HepG2 (cell line): ENCODE measurements around the gene EFS. TPM values are rescaled to one million over a fixed set of nuclear protein-coding genes. Genes with fewer than 3 reads are reported as not detected.
A peak's percentile ranks its signal among the peaks of the same experiment; 100 is the strongest.

Experiments used
- ATAC-seq: fragments of 200-7000 bp; cut with Tn5 transposase; 3 replicates; pipeline ENCODE4 v1.9.1; 2020; ENCODE audit warnings: mild to moderate bottlenecking, moderate library complexity
- BruUV-seq: library from RNA; stranded (reverse); fragments of 400-500 nt; replicated peaks from 2 replicates; lab custom pipeline; 2021; lab: Mats Ljungman, UMichigan
- CTCF ChIA-PET: fragments of 300-600 bp; formaldehyde crosslinking; extraction: SDS; loops from one replicate; lab custom pipeline; 2021; ENCODE audit warnings: low total read pairs, inconsistent platforms, low intra/inter-chr PET ratio; lab: Yijun Ruan, JAX
- POLR2A ChIA-PET: fragments of 350-600 bp; sonication (Branson Sonifier 250); formaldehyde crosslinking; loops from one replicate; lab custom pipeline; 2020; ENCODE audit warnings: antibody characterized with exemption, inconsistent platforms; lab: Yijun Ruan, JAX
- DNase-seq: peaks from one replicate; pipeline ENCODE4 v3.0.0-alpha.2; 2015; ENCODE audit warnings: low spot score
- FAIRE-seq: peaks from 3 replicates; lab custom pipeline; 2011; peaks lifted over from hg19 to GRCh38; lab: Jason Lieb, UNC
- H2AFZ ChIP-seq: one replicate; pipeline ENCODE4 v1.6.1; 2011; ENCODE audit warnings: low read length, inconsistent platforms
- H3K27ac ChIP-seq: fragments of 300-600 bp; 3 replicates; pipeline ENCODE4 v1.8.0; 2011; ENCODE audit warnings: mixed run types, mild to moderate bottlenecking, mixed read lengths, low read length, inconsistent platforms; ENCODE audit not compliant: insufficient read depth; ENCODE audit errors: extremely low read length
- H3K27me3 ChIP-seq, 2 experiments: fragments of 200-600 bp in 1 of 2; 2 replicates in 1 of 2; 3 replicates in 1 of 2; pipeline versions ENCODE4 v1.6.0 to v1.8.0; 2011; ENCODE audit warnings: low read length in 2 of 2, mild to moderate bottlenecking in 2 of 2, moderate library complexity in 2 of 2, inconsistent platforms in 1 of 2; ENCODE audit not compliant: insufficient read depth in 2 of 2, control insufficient read depth in 1 of 2
- H3K36me3 ChIP-seq, 2 experiments: fragments of 200-600 bp in 1 of 2; replicated peaks in 1 of 2; 2 replicates in 1 of 2; 3 replicates in 1 of 2; pipeline versions ENCODE4 v1.5.1 to v1.8.0; 2011; ENCODE audit warnings: low read length in 2 of 2, inconsistent platforms in 1 of 2; ENCODE audit not compliant: insufficient read depth in 2 of 2, control insufficient read depth in 1 of 2
- H3K4me1 ChIP-seq: 2 replicates; pipeline ENCODE4 v1.5.1; 2012; ENCODE audit warnings: low read length, inconsistent platforms; ENCODE audit not compliant: insufficient read depth
- H3K4me2 ChIP-seq: 2 replicates; pipeline ENCODE4 v1.6.0; 2011; ENCODE audit warnings: low read depth, low read length, inconsistent platforms
- H3K4me3 ChIP-seq, 3 experiments: fragments of 200-600 bp in 1 of 3; sonication (generic), shearing (Covaris generic) in 1 of 3; replicated peaks in 1 of 3; 2 replicates each; pipeline ENCODE4 v1.5.1; 2011 to 2016; ENCODE audit warnings: low read length in 3 of 3, inconsistent platforms in 2 of 3, low read depth in 2 of 3, mild to moderate bottlenecking in 2 of 3, control low read depth in 1 of 3, mixed read lengths in 1 of 3; ENCODE audit not compliant: insufficient read depth in 1 of 3
- H3K79me2 ChIP-seq: one replicate; pipeline ENCODE4 v1.6.1; 2011; ENCODE audit warnings: low read length, inconsistent platforms; ENCODE audit not compliant: insufficient read depth
- H3K9ac ChIP-seq: 2 replicates; pipeline ENCODE4 v1.6.0; 2011; ENCODE audit warnings: mild to moderate bottlenecking, low read depth, low read length, inconsistent platforms; ENCODE audit not compliant: insufficient read depth
- H3K9me3 ChIP-seq: 2 replicates; pipeline ENCODE4 v1.5.1; 2012; ENCODE audit warnings: mild to moderate bottlenecking, low read length
- H4K20me1 ChIP-seq: 2 replicates; pipeline ENCODE4 v1.6.0; 2011; ENCODE audit warnings: inconsistent platforms, mild to moderate bottlenecking, low read length, moderate library complexity; ENCODE audit not compliant: insufficient read depth
- CTCF ChIP-seq: sonication (generic); formaldehyde crosslinking; IDR thresholded peaks from 2 replicates; pipeline ENCODE4 v1.5.0; 2020; ENCODE audit warnings: mild to moderate bottlenecking, missing genetic modification reagents, moderate library complexity
- HOXA3 ChIP-seq: sonication (generic); formaldehyde crosslinking; IDR thresholded peaks from 2 replicates; pipeline ENCODE4 v1.5.0; 2020; ENCODE audit warnings: missing genetic modification reagents
- KAT2B ChIP-seq: fragments of 150-350 bp; IDR thresholded peaks from 2 replicates; pipeline ENCODE4 v1.6.1; 2014; ENCODE audit warnings: low read depth, low read length, borderline replicate concordance
- TBL1XR1 ChIP-seq: fragments of 150-350 bp; IDR thresholded peaks from 2 replicates; pipeline ENCODE4 v1.6.1; 2014; ENCODE audit warnings: borderline replicate concordance, low read length; ENCODE audit not compliant: partially characterized antibody
- XRCC5 ChIP-seq: fragments of 200-400 bp; formaldehyde crosslinking; optimal IDR thresholded peaks from 2 replicates; pipeline ENCODE3; 2017; ENCODE audit warnings: mild to moderate bottlenecking, low read length
- ZFYVE20 ChIP-seq: sonication (generic); formaldehyde crosslinking; IDR thresholded peaks from 2 replicates; pipeline ENCODE4 v1.8.0; 2023; ENCODE audit warnings: low read depth, mild to moderate bottlenecking, moderate library complexity, missing genetic modification reagents, borderline replicate concordance
- ZNF512B ChIP-seq: sonication (generic); formaldehyde crosslinking; IDR thresholded peaks from 2 replicates; pipeline ENCODE4 v1.5.1; 2020; ENCODE audit warnings: missing genetic modification reagents, mild to moderate bottlenecking, borderline replicate concordance
- ZNF513 ChIP-seq: sonication (generic); formaldehyde crosslinking; conservative IDR thresholded peaks from 2 replicates; pipeline ENCODE4 v1.5.0; 2020; ENCODE audit warnings: missing genetic modification reagents
- ZNF704 ChIP-seq: sonication (generic); formaldehyde crosslinking; IDR thresholded peaks from 2 replicates; pipeline ENCODE4 v1.8.1; 2023; ENCODE audit warnings: mild to moderate bottlenecking, inconsistent platforms, moderate library complexity, missing genetic modification reagents, borderline replicate concordance
- WGBS: methylation state at CpG from one replicate; pipeline ENCODE4 v1.1.6; 2017; ENCODE audit warnings: low lambda C conversion rate; 5-methylcytosine and 5-hydroxymethylcytosine counted together
- in situ Hi-C: cut with HindIII; loops from 2 replicates; pipeline ENCODE4 v1.10.0; 2017; ENCODE audit warnings: low pct_unique_long_range_greater_than_20kb; ENCODE audit not compliant: extremely low pct_ligation_motif_present
- intact Hi-C: fragments of 100-400 bp; cut with micrococcal nuclease; formaldehyde crosslinking; loops from one replicate; pipeline ENCODE4 v1.10.0; 2022; ENCODE audit not compliant: unreplicated experiment
- polyA plus RNA-seq, 8 experiments: library from polyadenylated mRNA; depleted of rRNA in 3 of 8; stranded (reverse) in 7 of 8; unstranded in 1 of 8; fragments of >200 nt; fragmentation: Illumina TruSeq in 4 of 8; extraction: Trizol in 4 of 8; gene quantifications; 2 replicates each; pipeline versions ENCODE4 v1.2.1 to v1.2.3, GENCODE V29; 2011 to 2016; ENCODE audit warnings: low read depth in 4 of 8, missing spikeins in 1 of 8, mixed read lengths in 1 of 8; ENCODE audit not compliant: insufficient read depth in 1 of 8
- total RNA-seq, 5 experiments: library from RNA; depleted of rRNA; stranded (reverse); fragments of >200 nt; fragmentation: Illumina TruSeq; extraction: Trizol; gene quantifications; 2 replicates each; pipeline ENCODE4 v1.2.3, GENCODE V29; 2016; ENCODE audit warnings: low read depth in 1 of 5

The EFS gene
- total and polyA plus RNA-seq, 2 of the 13 experiments (the other 11 are each of a cell fraction or from before 2014, with no cell fraction given), result not detected

- TF ChIP-seq ZNF512B (CRISPR knock-in tag) (no peak), XRCC5 (peak; percentile 58), TBL1XR1 (no peak), HOXA3 (CRISPR knock-in tag) (peak; percentile 23; the same call in 1 of the 2 replicates), ZNF704 (CRISPR knock-in tag) (no peak), ZFYVE20 (CRISPR knock-in tag) (no peak)
Measured at GRCh38 chr14:23345987-23346692, 18.8 kb downstream of the EFS start (continued).

GRCh38 chr14:23344481-23344880 is 20.5 kb downstream of the EFS start:
- no peak overlapping the region for H3K9ac ChIP-seq
- no peak overlapping the region for H3K4me3 ChIP-seq
- intact Hi-C loops (no loop called here), in situ Hi-C loops (no loop called here)
- no peaks in the 10 kb centered on the region for H3K4me1 ChIP-seq
- CTCF ChIA-PET, result no interaction called here
- FAIRE-seq (peak; percentile 23), DNase-seq (no peak), ATAC-seq (no peak)
- H3K27me3 ChIP-seq, result peaks cover 4 to 55% of the 10 kb centered on the region in 2 experiments; a peak in 4 of 5 replicates
- POLR2A ChIA-PET, result interaction anchor here (2.2 kb wide), 1 partner anchor 23 kb away, joined by 16 read pairs; the partner anchor contains the start of gene PABPN1
- peak; percentile 24; the same call in 1 of the 2 replicates for TF ChIP-seq CTCF
- no peak for TF ChIP-seq ZNF513 (CRISPR knock-in tag)
- no peak for TF ChIP-seq KAT2B
- peaks cover 17% of the 10 kb centered on the region for H3K9me3 ChIP-seq
- no TSS peak for BruUV-seq
- no peak overlapping the region for H3K27ac ChIP-seq
- H2AFZ ChIP-seq, result no peak overlapping the region
- 3% methylated on average over 3 of the region's 3 CpGs for WGBS
- H3K4me2 ChIP-seq, result no peak overlapping the region
- no peaks in the 10 kb centered on the region for H3K36me3 ChIP-seq
- H4K20me1 ChIP-seq, result no peaks in the 10 kb centered on the region
- no peaks in the 10 kb centered on the region for H3K79me2 ChIP-seq
